ENCODE data around the gene GCK.

GCK gene

GRCh38 chr7:44189993-44190872, 994 bp upstream of the GCK start:
- no peak for ATAC-seq

DNA sequence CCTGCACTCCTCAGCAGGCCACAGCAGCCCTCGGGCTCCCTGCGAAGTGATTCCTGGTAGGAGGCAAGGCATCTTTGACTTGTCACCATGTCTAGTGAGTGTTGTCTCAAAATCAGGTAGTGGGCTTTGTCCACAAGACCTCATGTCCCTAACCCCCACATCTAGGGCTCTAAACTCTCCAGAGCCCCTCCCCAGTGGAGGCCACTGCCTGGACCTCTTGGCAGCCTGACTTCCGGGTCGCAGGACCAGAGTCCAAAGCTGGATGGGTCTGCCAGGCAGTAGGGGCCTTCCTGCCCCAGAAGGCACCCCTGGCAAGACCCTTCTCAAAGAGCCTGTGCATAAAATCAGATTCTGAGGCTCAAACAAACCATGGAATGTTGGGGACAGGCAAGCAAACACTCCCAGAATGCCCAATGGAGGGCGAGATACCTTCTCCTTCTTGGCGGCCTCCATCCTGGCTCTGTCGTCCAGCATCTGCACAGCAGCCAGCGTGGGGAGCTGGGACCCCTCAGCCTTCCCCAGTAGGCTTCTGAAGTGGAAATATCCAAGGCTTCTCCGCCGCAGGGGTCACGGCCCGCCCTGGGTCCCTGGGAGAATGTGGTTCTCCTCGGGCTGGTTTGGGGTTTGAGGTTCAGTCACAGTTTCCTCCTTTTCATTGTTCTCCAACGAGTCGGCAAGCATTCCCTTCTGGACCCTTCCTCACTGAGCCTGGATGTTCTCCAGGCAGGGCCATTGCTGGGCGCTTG, 586 bp downstream of the GCK start:
- no peak for ATAC-seq
- no peak for TF ChIP-seq ZFP30 (CRISPR knock-in tag; IDR thresholded peaks at IDR 0.05)
- TF ChIP-seq POU6F1 (CRISPR knock-in tag; IDR thresholded peaks at IDR 0.05; ENCODE audit: borderline replicate concordance, low read depth) = no peak
- TF ChIP-seq ISL1 (CRISPR knock-in tag; IDR thresholded peaks at IDR 0.05) = no peak
- TF ChIP-seq BACH2 (CRISPR knock-in tag; IDR thresholded peaks at IDR 0.05; ENCODE audit: borderline replicate concordance) = no peak
- no peak for TF ChIP-seq OSR1 (CRISPR knock-in tag; IDR thresholded peaks at IDR 0.05)
- no peak for TF ChIP-seq ZNF565 (CRISPR knock-in tag; conservative IDR thresholded peaks at IDR 0.05; ENCODE audit: low read depth)
- TF ChIP-seq, protein P1, sequence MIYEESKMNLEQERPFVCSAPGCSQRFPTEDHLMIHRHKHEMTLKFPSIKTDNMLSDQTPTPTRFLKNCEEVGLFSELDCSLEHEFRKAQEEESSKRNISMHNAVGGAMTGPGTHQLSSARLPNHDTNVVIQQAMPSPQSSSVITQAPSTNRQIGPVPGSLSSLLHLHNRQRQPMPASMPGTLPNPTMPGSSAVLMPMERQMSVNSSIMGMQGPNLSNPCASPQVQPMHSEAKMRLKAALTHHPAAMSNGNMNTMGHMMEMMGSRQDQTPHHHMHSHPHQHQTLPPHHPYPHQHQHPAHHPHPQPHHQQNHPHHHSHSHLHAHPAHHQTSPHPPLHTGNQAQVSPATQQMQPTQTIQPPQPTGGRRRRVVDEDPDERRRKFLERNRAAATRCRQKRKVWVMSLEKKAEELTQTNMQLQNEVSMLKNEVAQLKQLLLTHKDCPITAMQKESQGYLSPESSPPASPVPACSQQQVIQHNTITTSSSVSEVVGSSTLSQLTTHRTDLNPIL (CRISPR knock-in tag; IDR thresholded peaks at IDR 0.05; ENCODE audit: low read depth) = no peak

More at GRCh38 chr7:44189993-44190872, 994 bp upstream of the GCK start:
- TF ChIP-seq ARNTL (CRISPR knock-in tag; IDR thresholded peaks at IDR 0.05; ENCODE audit: borderline replicate concordance, low read depth) (no peak), PPARA (CRISPR knock-in tag; IDR thresholded peaks at IDR 0.05; ENCODE audit: borderline replicate concordance) (no peak), TOX (CRISPR knock-in tag; IDR thresholded peaks at IDR 0.05; ENCODE audit: borderline replicate concordance) (no peak)
- TF ChIP-seq, protein P2, sequence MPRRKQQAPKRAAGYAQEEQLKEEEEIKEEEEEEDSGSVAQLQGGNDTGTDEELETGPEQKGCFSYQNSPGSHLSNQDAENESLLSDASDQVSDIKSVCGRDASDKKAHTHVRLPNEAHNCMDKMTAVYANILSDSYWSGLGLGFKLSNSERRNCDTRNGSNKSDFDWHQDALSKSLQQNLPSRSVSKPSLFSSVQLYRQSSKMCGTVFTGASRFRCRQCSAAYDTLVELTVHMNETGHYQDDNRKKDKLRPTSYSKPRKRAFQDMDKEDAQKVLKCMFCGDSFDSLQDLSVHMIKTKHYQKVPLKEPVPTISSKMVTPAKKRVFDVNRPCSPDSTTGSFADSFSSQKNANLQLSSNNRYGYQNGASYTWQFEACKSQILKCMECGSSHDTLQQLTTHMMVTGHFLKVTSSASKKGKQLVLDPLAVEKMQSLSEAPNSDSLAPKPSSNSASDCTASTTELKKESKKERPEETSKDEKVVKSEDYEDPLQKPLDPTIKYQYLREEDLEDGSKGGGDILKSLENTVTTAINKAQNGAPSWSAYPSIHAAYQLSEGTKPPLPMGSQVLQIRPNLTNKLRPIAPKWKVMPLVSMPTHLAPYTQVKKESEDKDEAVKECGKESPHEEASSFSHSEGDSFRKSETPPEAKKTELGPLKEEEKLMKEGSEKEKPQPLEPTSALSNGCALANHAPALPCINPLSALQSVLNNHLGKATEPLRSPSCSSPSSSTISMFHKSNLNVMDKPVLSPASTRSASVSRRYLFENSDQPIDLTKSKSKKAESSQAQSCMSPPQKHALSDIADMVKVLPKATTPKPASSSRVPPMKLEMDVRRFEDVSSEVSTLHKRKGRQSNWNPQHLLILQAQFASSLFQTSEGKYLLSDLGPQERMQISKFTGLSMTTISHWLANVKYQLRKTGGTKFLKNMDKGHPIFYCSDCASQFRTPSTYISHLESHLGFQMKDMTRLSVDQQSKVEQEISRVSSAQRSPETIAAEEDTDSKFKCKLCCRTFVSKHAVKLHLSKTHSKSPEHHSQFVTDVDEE (CRISPR knock-in tag; IDR thresholded peaks at IDR 0.05) = no peak
- TF ChIP-seq, protein P1 (CRISPR knock-in tag; IDR thresholded peaks at IDR 0.05; ENCODE audit: low read depth) = no peak

DNA sequence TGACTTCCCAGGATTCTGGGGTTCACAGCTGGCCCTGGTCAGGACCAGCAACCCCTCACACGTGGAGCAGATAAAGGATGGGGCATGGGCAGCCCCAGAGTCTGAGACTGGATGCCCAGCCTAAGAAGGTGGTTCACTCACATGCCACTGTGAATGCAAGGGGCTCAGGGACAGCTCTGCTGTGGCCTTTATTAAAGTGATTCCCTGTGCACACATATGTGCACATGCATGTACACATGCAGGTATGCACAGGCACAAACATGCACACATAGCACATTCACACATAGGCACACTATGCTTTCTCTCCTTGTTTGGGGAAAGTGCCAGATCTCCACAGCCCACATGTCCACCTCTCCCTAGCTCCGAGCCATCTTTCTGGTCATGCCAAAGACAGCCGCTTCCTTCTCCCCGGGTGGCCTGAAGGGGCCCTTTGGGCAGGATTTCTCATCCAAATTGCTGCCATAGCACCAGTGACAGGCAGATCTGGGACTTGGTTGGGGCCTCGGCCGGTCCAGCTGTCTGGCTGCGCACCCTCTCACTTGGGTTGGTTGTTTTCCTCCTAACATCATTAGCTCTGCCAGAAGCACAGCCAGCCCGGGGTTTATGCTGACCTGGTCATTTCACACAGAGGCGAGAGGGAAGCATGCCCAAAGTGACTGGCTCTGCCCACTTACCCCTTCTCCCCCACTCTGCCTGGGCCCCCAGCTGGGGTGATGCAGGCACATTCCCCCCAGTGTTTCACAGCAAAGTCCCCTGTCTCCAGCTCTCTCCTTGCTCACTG, 1.4 kb downstream of the GCK start:
- ATAC-seq = no peak
- no peak for TF ChIP-seq TOX (CRISPR knock-in tag; IDR thresholded peaks at IDR 0.05; ENCODE audit: borderline replicate concordance)
- TF ChIP-seq, protein P1 (CRISPR knock-in tag; IDR thresholded peaks at IDR 0.05; ENCODE audit: low read depth) = no peak
- TF ChIP-seq ZC3H10 (CRISPR knock-in tag; IDR thresholded peaks at IDR 0.05) = no peak
- TF ChIP-seq ZFP3 (CRISPR knock-in tag; IDR thresholded peaks at IDR 0.05) = no peak
- TF ChIP-seq ARNTL (CRISPR knock-in tag; IDR thresholded peaks at IDR 0.05; ENCODE audit: borderline replicate concordance, low read depth) = no peak
- no peak for TF ChIP-seq ZNF70 (CRISPR knock-in tag; IDR thresholded peaks at IDR 0.05)
- no peak for TF ChIP-seq ZFP30 (CRISPR knock-in tag; IDR thresholded peaks at IDR 0.05)
- TF ChIP-seq BACH2 (CRISPR knock-in tag; IDR thresholded peaks at IDR 0.05; ENCODE audit: borderline replicate concordance) = no peak
- TF ChIP-seq GLIS3 (CRISPR knock-in tag; IDR thresholded peaks at IDR 0.05) = no peak
- TF ChIP-seq ISL1 (CRISPR knock-in tag; IDR thresholded peaks at IDR 0.05) = no peak
- no peak for TF ChIP-seq OSR1 (CRISPR knock-in tag; IDR thresholded peaks at IDR 0.05)
- TF ChIP-seq TCF4 (CRISPR knock-in tag; IDR thresholded peaks at IDR 0.05; ENCODE audit: borderline replicate concordance) = no peak
- TF ChIP-seq CSDC2 (CRISPR knock-in tag; IDR thresholded peaks at IDR 0.05) = no peak
- no peak for TF ChIP-seq POU6F1 (CRISPR knock-in tag; IDR thresholded peaks at IDR 0.05; ENCODE audit: borderline replicate concordance, low read depth)
- no peak for TF ChIP-seq SNAI2 (CRISPR knock-in tag; IDR thresholded peaks at IDR 0.05)
